Small intestine (tissue), 7 donors: Measurements from ENCODE around the gene NVL. TPM values are rescaled to one million over a fixed set of nuclear protein-coding genes. Genes with fewer than 3 reads are reported as not detected.

Experiments
- DNase-seq, 2 donors: peaks; one replicate each; pipeline versions ENCODE4 v3.0.0 to v3.0.0-alpha.2; 2013
- FAIRE-seq: peaks from 2 replicates; lab custom pipeline; 2012; peaks lifted over from hg19 to GRCh38; lab: Jason Lieb, UNC
- H3K27ac ChIP-seq, 3 donors: one replicate each; pipeline ENCODE4 v1.5.1; 2013; ENCODE audit warnings: low read length in 2 of 3, mild to moderate bottlenecking in 2 of 3, control low read depth in 1 of 3, inconsistent platforms in 1 of 3, low read depth in 1 of 3, moderate library complexity in 1 of 3
- H3K27me3 ChIP-seq, 3 donors: one replicate each; pipeline ENCODE4 v1.6.1; 2013; ENCODE audit warnings: low read length in 3 of 3, inconsistent platforms in 1 of 3; ENCODE audit not compliant: control insufficient read depth in 3 of 3, insufficient read depth in 3 of 3
- H3K36me3 ChIP-seq, 3 donors: one replicate each; pipeline ENCODE4 v1.6.1; 2013; ENCODE audit warnings: low read length in 3 of 3, inconsistent platforms in 1 of 3, low read depth in 1 of 3, mild to moderate bottlenecking in 1 of 3, moderate library complexity in 1 of 3; ENCODE audit not compliant: control insufficient read depth in 3 of 3, insufficient read depth in 2 of 3
- H3K4me1 ChIP-seq, 3 donors: one replicate each; pipeline ENCODE4 v1.6.1; 2013; ENCODE audit warnings: low read length in 2 of 3, inconsistent platforms in 1 of 3, low read depth in 1 of 3, mild to moderate bottlenecking in 1 of 3, moderate library complexity in 1 of 3; ENCODE audit not compliant: control insufficient read depth in 3 of 3, insufficient read depth in 2 of 3
- H3K4me3 ChIP-seq, 3 donors: one replicate each; pipeline ENCODE4 v1.5.1; 2013; ENCODE audit warnings: low read length in 3 of 3, control low read depth in 1 of 3, inconsistent platforms in 1 of 3, low read depth in 1 of 3, mild to moderate bottlenecking in 1 of 3, moderate library complexity in 1 of 3
- H3K9me3 ChIP-seq, 2 donors: one replicate each; pipeline ENCODE4 v1.6.1; 2013; ENCODE audit warnings: low read depth in 1 of 2, low read length in 1 of 2; ENCODE audit not compliant: control insufficient read depth in 2 of 2, insufficient read depth in 1 of 2
- WGBS, 3 donors: extraction: QIAGEN DNeasy Blood & Tissue Kit; methylation state at CpG; one replicate each; pipeline ENCODE4 v1.1.7; 2013; 5-methylcytosine and 5-hydroxymethylcytosine counted together
- polyA plus RNA-seq, 4 donors: library from polyadenylated mRNA; stranded (reverse) in 3 of 4; unstranded in 1 of 4; fragments of 200-250 nt in 3 of 4; fragments of 120-200 nt in 1 of 4; gene quantifications; one replicate each; pipeline versions ENCODE4 v1.2.1 to v1.2.3, GENCODE V29; 2013
- donor health status: healthy with polysubstance abuse.
- donor health status: control.
- donor health status: control.
- donor health status: Bipolar disorder and iron deficiency.
- donor health status: healthy.

Gene NVL
- polyA plus RNA-seq, 4 donors, result 16.4 to 39.1 (median 22.3) TPM

GRCh38 chr1:224308064-224308463 lies 21.9 kb downstream of the NVL start:
- Histone ChIP-seq H3K36me3 (peaks cover 3 to 57% (median 11%) of the 10 kb centered on the region in 3 donors), H3K4me3 (no peak overlapping the region), H3K27ac (no peak overlapping the region), H3K9me3 (no peaks in the 10 kb centered on the region), H3K27me3 (no peaks in the 10 kb centered on the region), H3K4me1 (no peaks in the 10 kb centered on the region)
- FAIRE-seq (no peak), DNase-seq (no peak)
- 92 to 96% (median 95%) methylated on average over 3 of the region's 3 CpGs for WGBS, 3 donors

DNA sequence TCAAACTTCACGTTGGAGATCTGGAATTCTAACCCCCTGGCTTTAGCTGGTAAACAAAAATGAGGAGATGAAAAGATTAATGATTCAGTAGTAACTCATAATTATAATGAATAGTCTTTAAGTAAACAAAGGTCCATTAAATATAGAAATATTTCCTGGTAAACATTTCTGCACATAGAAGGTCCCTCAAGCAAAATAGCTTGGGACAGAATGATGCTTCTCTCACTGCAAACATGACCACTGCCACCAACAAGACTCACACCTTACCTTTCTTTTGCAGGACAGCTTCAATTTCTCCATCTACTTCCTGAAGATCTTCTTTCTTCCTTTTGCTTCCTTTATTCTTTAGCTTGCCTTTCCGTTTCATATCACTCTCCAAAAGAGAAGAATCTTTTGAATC lies 25.2 kb downstream of the NVL start:
- Histone ChIP-seq H3K9me3 (no peaks in the 10 kb centered on the region), H3K4me1 (no peaks in the 10 kb centered on the region), H3K27ac (no peak overlapping the region), H3K4me3 (no peak overlapping the region), H3K27me3 (no peaks in the 10 kb centered on the region), H3K36me3 (peaks cover 3 to 63% (median 20%) of the 10 kb centered on the region in 3 donors)
- DNase-seq (no peak), FAIRE-seq (no peak)
- whole genome bisulfite sequencing, 3 donors, result 55 to 74% (median 60%) methylated on average over 2 of the region's 2 CpGs

DNA sequence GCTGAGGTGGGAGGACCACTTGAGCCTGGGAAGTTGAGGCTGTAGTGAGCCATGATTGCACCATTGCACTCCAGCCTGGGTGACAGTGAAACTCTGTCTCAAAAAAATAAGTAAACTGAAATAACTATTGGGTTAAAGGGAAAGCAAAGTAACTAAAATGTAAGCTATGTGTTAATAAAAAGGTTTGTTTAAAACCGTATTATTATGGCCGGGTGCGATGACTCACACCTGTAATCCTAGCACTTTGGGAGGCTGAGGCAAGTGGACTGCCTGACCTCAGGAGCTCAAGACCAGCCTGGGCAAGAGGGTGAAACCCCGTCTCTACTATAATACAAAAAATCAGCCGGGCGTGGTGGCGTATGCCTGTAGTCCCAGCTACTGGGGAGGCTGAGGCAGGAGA lies 27.0 kb downstream of the NVL start:
- H3K4me1 ChIP-seq, result no peaks in the 10 kb centered on the region
- peaks cover 8 to 51% (median 18%) of the 10 kb centered on the region in 3 donors for H3K36me3 ChIP-seq
- no peak overlapping the region for H3K27ac ChIP-seq
- H3K9me3 ChIP-seq, result no peaks in the 10 kb centered on the region
- no peak for FAIRE-seq
- H3K4me3 ChIP-seq, result no peak overlapping the region
- no peak for DNase-seq
- H3K27me3 ChIP-seq, result no peaks in the 10 kb centered on the region
- 92 to 95% (median 93%) methylated on average over 7 of the region's 7 CpGs for WGBS, 3 donors

- Histone ChIP-seq H3K9me3 (no peaks in the 10 kb centered on the region), H3K4me1 (no peaks in the 10 kb centered on the region), H3K36me3 (peaks cover 8 to 49% (median 16%) of the 10 kb centered on the region in 3 donors), H3K27me3 (no peaks in the 10 kb centered on the region), H3K27ac (no peak overlapping the region), H3K4me3 (no peak overlapping the region)
- 94 to 97% (median 96%) methylated on average over 1 of the region's 1 CpG for WGBS, 3 donors
- no peak for DNase-seq
- FAIRE-seq, result no peak
These were observed 28.6 kb downstream of the NVL start for GRCh38 chr1:224301391-224301790.

DNA sequence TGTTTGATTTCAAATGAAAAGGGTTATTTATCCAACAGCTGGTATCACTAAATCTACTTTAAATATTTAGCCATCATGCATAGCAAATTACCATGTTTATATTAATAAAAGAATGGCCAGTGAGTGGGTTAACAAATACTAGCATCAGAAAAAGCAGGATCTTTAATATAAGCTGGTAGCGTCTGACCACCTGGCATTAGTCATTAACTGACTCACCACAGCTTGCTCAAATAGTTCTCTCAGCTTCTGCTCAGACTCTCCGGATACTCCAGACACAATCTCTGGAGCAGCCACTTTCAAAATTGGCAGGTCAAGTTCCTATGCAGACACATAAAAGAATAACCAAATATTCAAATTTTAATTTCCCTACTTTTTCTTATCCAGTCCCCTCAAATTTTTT lies 29.6 kb downstream of the NVL start:
- WGBS, 3 donors, result 63 to 73% (median 64%) methylated on average over 2 of the region's 2 CpGs
- DNase-seq, result no peak
- H3K36me3 ChIP-seq, result peaks cover 12 to 46% (median 19%) of the 10 kb centered on the region in 3 donors
- no peak for FAIRE-seq
- H3K27me3 ChIP-seq, result no peaks in the 10 kb centered on the region
- no peaks in the 10 kb centered on the region for H3K9me3 ChIP-seq
- no peaks in the 10 kb centered on the region for H3K4me1 ChIP-seq
- H3K4me3 ChIP-seq, result no peak overlapping the region
- H3K27ac ChIP-seq, result no peak overlapping the region

DNA sequence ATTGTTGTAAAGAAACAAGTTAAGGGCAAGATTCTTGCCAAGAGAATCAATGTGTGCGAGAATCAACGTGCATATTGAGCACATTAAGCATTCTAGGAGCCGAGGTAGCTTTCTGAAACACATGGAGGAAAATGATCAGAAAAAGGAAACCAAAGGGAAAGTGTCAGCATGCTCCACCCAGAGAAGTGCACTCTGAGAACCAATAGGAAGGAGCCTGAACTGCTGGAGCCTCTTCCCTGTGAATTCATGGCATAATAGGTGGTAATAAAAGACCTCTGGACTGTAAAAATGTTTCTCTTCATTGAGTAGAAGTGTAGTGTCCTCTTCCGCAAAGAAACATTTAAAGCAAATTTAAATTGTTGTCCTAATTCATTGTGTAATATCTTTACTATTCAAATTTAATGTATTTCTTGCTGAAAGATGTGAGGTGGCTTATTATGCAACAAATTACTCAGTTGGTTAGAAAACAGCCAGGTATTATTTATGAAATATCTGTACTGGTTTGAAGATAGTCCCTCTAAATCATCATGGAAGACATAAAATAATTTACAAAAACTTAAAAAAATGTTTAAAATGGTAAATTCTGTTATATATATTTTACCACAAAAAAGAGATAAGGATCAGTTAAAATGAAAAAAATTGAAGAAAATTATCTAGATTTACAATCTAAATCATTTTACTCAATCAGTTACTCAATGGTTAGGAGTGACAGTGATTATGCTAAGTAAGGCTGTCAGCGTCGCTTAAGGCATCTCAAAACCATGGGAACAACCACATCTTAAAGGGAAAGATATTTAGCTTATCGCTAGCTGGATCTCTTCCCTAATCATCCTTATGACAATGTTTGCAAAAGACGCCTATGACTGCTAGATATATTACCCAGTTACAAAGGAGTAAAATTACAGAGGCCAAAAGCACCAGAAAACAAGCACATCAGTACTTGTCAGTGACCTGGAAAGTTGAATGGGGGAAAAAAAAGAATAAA lies 31.3 kb downstream of the NVL start:
- H3K36me3 ChIP-seq, result peaks cover 17 to 55% (median 24%) of the 10 kb centered on the region in 3 donors

GRCh38 chr1:224294775-224295174 lies 35.2 kb downstream of the NVL start:
- no peaks in the 10 kb centered on the region for H3K9me3 ChIP-seq
- DNase-seq, result no peak
- no peak for FAIRE-seq
- H3K4me1 ChIP-seq, result no peaks in the 10 kb centered on the region
- H3K4me3 ChIP-seq, result no peak overlapping the region
- WGBS, 3 donors, result 69 to 91% (median 81%) methylated on average over 1 of the region's 1 CpG
- H3K27me3 ChIP-seq, result no peaks in the 10 kb centered on the region
- peaks cover 15 to 44% (median 18%) of the 10 kb centered on the region in 3 donors for H3K36me3 ChIP-seq
- no peak overlapping the region for H3K27ac ChIP-seq

More for the DNA sequence above, 31.3 kb downstream of the NVL start:
- Histone ChIP-seq H3K9me3 (no peaks in the 10 kb centered on the region), H3K4me1 (no peaks in the 10 kb centered on the region), H3K27ac (peak overlapping the region in 1 of 3 donors; percentile 72), H3K4me3 (no peak overlapping the region), H3K27me3 (no peaks in the 10 kb centered on the region)
- no peak for FAIRE-seq
- DNase-seq, result peak in 1 of 2 donors; percentile 63
- 84 to 89% (median 87%) methylated on average over 8 of the region's 8 CpGs for WGBS, 3 donors

DNA sequence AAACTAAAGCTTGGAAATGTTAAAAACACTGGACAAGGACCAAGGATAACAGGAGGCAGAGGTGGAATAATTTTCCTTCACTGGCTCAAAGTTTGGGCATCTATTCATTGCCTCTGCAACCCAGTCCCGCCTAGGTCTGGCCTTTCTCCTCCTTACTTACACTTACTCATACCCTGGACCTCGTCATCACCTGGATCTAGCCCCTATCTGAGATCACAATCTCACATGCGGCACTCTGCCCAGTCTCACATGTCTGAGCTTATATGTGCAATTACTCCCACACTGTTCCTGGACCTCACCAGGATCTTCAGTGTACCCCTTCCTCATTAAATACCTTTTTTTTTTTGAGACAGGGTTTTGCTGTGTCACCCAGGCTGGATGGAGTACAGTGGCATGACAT lies 37.6 kb downstream of the NVL start:
- Histone ChIP-seq H3K36me3 (peaks cover 13 to 43% (median 22%) of the 10 kb centered on the region in 3 donors), H3K9me3 (no peaks in the 10 kb centered on the region), H3K27ac (no peak overlapping the region), H3K4me1 (no peaks in the 10 kb centered on the region), H3K27me3 (no peaks in the 10 kb centered on the region), H3K4me3 (no peak overlapping the region)
- no peak for DNase-seq
- 79 to 95% (median 88%) methylated on average over 3 of the region's 3 CpGs for WGBS, 3 donors
- FAIRE-seq, result no peak
